Cardiac muscle cell (in vitro differentiated cells and primary cell): ENCODE results near the gene SHANK1. TPM values are rescaled to one million over a fixed set of nuclear protein-coding genes. Genes with fewer than 3 reads are reported as not detected.

Experiments
- DNase-seq, 2 donors: peaks; one replicate each; pipeline versions ENCODE4 v3.0.0 to v3.0.0-alpha.2; 2010 to 2017; ENCODE audit warnings: low read depth in 1 of 2, low spot score in 1 of 2
- H3K27ac ChIP-seq: fragments of 200-600 bp; sonication (generic); 2 replicates; pipeline ENCODE4 v1.5.1; 2016
- H3K27me3 ChIP-seq: fragments of 200-600 bp; sonication (generic); 2 replicates; pipeline ENCODE4 v1.6.0; 2016; ENCODE audit warnings: control low read depth
- H3K36me3 ChIP-seq: fragments of 200-600 bp; sonication (generic); 2 replicates; pipeline ENCODE4 v1.5.1; 2016; ENCODE audit warnings: control low read depth
- H3K4me1 ChIP-seq: fragments of 200-600 bp; sonication (generic); 2 replicates; pipeline ENCODE4 v1.8.1; 2017; ENCODE audit warnings: low read depth, mild to moderate bottlenecking, mixed run types
- H3K4me3 ChIP-seq: fragments of 200-600 bp; sonication (generic); 2 replicates; pipeline ENCODE4 v1.5.1; 2016; ENCODE audit warnings: mild to moderate bottlenecking
- H3K9me3 ChIP-seq: fragments of 200-600 bp; sonication (generic); 2 replicates; pipeline ENCODE4 v1.5.1; 2017; ENCODE audit warnings: low read depth, mild to moderate bottlenecking, control low read depth
- polyA plus RNA-seq: library from polyadenylated mRNA; unstranded; fragments of >200 nt; fragmentation: Nextera tagmentation; extraction: Ambion mirVana; gene quantifications from 2 replicates; pipeline ENCODE4 v1.2.1, GENCODE V29; 2016
- total RNA-seq: library from RNA; depleted of rRNA; stranded (reverse); fragments of >200 nt; gene quantifications from 2 replicates; pipeline ENCODE4 v1.2.3, GENCODE V29; 2016
- TF ChIP-seq, protein P1 (sequence below): IDR thresholded peaks from 2 replicates; pipeline ENCODE4 v1.5.1; 2012; ENCODE audit warnings: low read depth, mild to moderate bottlenecking, low read length

The SHANK1 gene
- total and polyA plus RNA-seq, 2 experiments from 2014 or later = 0.71 to 2.9 TPM

GRCh38 chr19:50654882-50655281 lies 64.7 kb downstream of the SHANK1 start:
- DNase-seq = no peak

GRCh38 chr19:50652722-50653121 lies 66.9 kb downstream of the SHANK1 start:
- no peak overlapping the region for H3K4me3 ChIP-seq
- H3K4me1 ChIP-seq = no peaks in the 10 kb centered on the region
- no peak for DNase-seq
- H3K9me3 ChIP-seq = no peaks in the 10 kb centered on the region
- TF ChIP-seq, protein P1, sequence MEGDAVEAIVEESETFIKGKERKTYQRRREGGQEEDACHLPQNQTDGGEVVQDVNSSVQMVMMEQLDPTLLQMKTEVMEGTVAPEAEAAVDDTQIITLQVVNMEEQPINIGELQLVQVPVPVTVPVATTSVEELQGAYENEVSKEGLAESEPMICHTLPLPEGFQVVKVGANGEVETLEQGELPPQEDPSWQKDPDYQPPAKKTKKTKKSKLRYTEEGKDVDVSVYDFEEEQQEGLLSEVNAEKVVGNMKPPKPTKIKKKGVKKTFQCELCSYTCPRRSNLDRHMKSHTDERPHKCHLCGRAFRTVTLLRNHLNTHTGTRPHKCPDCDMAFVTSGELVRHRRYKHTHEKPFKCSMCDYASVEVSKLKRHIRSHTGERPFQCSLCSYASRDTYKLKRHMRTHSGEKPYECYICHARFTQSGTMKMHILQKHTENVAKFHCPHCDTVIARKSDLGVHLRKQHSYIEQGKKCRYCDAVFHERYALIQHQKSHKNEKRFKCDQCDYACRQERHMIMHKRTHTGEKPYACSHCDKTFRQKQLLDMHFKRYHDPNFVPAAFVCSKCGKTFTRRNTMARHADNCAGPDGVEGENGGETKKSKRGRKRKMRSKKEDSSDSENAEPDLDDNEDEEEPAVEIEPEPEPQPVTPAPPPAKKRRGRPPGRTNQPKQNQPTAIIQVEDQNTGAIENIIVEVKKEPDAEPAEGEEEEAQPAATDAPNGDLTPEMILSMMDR = no peak
- no peak overlapping the region for H3K27ac ChIP-seq
- no peaks in the 10 kb centered on the region for H3K27me3 ChIP-seq
- no peaks in the 10 kb centered on the region for H3K36me3 ChIP-seq

More at GRCh38 chr19:50654882-50655281, 64.7 kb downstream of the SHANK1 start:
- Histone ChIP-seq H3K4me3 (no peak overlapping the region), H3K27me3 (no peaks in the 10 kb centered on the region), H3K27ac (no peak overlapping the region), H3K4me1 (peaks cover 7% of the 10 kb centered on the region), H3K36me3 (no peaks in the 10 kb centered on the region), H3K9me3 (no peaks in the 10 kb centered on the region)
- TF ChIP-seq, protein P1 = no peak

DNA sequence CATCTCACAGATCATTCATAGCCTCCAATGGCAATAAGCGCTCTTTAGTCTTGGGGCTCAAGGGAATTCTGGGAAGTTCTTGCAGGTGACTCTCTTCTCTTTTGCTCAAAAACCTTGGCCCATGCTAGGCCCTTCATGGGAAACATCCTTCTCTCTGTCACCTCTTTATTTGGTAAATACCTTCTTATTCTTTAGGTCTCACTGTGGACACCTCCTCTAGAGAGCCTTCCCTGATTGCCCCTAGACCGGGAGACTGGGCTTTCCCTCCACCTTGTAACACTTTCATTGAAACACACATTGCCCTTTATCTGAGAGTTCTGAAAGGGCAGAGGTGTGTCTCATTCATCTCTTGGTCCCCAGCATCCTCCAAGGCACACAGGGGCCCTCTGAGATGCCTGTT lies 68.4 kb downstream of the SHANK1 start:
- H3K36me3 ChIP-seq = no peaks in the 10 kb centered on the region
- no peaks in the 10 kb centered on the region for H3K9me3 ChIP-seq
- no peaks in the 10 kb centered on the region for H3K4me1 ChIP-seq
- TF ChIP-seq, protein P1 = no peak
- H3K27me3 ChIP-seq = peaks cover 3% of the 10 kb centered on the region
- DNase-seq = no peak
- H3K4me3 ChIP-seq = no peak overlapping the region
- no peak overlapping the region for H3K27ac ChIP-seq

DNA sequence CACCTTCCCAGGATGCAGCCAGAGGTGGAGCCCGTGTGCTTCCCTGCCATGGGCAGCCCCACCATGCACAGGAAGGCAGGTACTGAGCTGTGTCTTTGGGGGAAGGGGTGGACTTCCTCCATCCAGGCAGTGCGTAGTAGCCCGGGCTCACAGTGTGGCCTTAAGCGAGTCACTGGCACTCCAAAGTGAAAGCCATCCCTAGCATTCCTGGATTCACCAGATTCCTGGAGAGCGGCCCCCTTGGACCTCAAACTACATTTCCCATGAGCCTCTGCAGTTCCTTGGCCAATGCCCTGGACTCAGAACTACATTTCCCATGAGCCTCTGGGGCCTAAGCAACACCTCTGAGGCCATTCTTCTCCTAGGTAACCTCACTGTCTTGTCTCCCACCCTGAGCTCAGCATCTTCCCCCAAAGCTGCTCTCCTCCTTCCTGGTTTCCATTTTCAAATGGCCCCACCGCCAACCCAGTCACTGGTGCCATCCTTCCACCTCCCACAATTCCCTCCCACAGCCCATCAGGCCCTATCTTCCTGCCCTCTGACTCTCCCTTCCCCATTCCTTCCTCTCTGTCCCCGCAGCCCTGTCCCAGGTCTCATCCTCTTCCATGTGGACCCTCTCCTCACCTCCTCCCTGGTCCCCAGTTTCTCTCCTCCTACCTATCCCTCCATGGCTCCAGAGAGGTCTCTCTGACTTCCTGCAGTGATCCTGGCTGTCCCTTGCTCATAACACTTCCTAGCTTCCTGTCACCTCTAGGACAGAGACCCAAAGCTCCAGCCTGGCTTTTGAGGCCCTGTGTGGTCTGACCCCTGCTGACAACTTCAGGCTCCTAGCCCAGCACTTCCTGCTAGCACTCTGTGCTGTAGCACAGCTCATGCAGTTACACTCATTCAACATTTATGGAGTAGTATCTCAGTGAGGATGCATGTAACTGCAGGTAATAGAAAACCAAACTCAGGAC lies 69.9 kb downstream of the SHANK1 start, which contains the start of gene C19orf81:
C19orf81 (plus strand) TSS at position 13 of the 959 bp plus-strand sequence; CDS start at position 13, 0 bp downstream.
- no peaks in the 10 kb centered on the region for H3K36me3 ChIP-seq
- DNase-seq = peak; percentile 50 to 55
- no peak within 1 kb of the TSS for H3K4me3 ChIP-seq
- H3K4me1 ChIP-seq = no peaks in the 10 kb centered on the region
- no peaks in the 10 kb centered on the region for H3K9me3 ChIP-seq
- no peak within 1 kb of the TSS for H3K27ac ChIP-seq
- TF ChIP-seq, protein P1 = no peak
- peaks cover 18% of the 10 kb centered on the region for H3K27me3 ChIP-seq

GRCh38 chr19:50648659-50649058 lies 70.9 kb downstream of the SHANK1 start:
- Histone ChIP-seq H3K9me3 (no peaks in the 10 kb centered on the region), H3K4me1 (no peaks in the 10 kb centered on the region), H3K36me3 (no peaks in the 10 kb centered on the region), H3K27me3 (peaks cover 28% of the 10 kb centered on the region), H3K4me3 (no peak overlapping the region), H3K27ac (no peak overlapping the region)
- DNase-seq = no peak
- TF ChIP-seq, protein P1 = no peak
